Naive thymus-derived CD4-positive, alpha-beta T cell (primary cell): ENCODE measurements around the gene AGRN. TPM values are rescaled to one million over a fixed set of nuclear protein-coding genes. Genes with fewer than 3 reads are reported as not detected.
"Not testable (repeated sequence)": the region's sequence is repeated elsewhere in the genome, so short reads cannot be mapped to it uniquely, and the experiment has no call there.

Experiments
- ATAC-seq: fragments of 150-1000 bp; cut with Tn5 transposase; 2 replicates; pipeline ENCODE4 v1.10.0; 2021; ENCODE audit warnings: mild to moderate bottlenecking, moderate library complexity
- CTCF ChIA-PET: fragments of 350-600 bp; sonication (Branson Sonifier 250); formaldehyde crosslinking; loops from one replicate; lab custom pipeline; 2021; ENCODE audit warnings: antibody characterized with exemption; lab: Charles Lee
- POLR2A ChIA-PET: fragments of 350-600 bp; sonication (Branson Sonifier 250); formaldehyde crosslinking; loops from one replicate; lab custom pipeline; 2021; ENCODE audit warnings: antibody characterized with exemption, inconsistent platforms; lab: Charles Lee
- DNase-seq, 9 donors: peaks; one replicate each; pipeline versions ENCODE4 v3.0.0 to v3.0.0-alpha.2; 2020 to 2022; ENCODE audit warnings: mixed read lengths in 1 of 9
- H3K27ac ChIP-seq: one replicate; pipeline ENCODE4 v1.7.0; 2013; ENCODE audit warnings: mild to moderate bottlenecking, low read depth, low read length, moderate library complexity
- H3K27me3 ChIP-seq, 2 donors: one replicate each; pipeline ENCODE4 v1.7.0; 2013; ENCODE audit warnings: low read length in 2 of 2, mild to moderate bottlenecking in 2 of 2, moderate library complexity in 2 of 2; ENCODE audit not compliant: control insufficient read depth in 2 of 2, insufficient read depth in 2 of 2
- H3K36me3 ChIP-seq, 3 experiments: 1 replicate in 2 of 3; 2 replicates in 1 of 3; pipeline ENCODE4 v1.7.0; 2013; ENCODE audit warnings: low read length in 3 of 3, mild to moderate bottlenecking in 3 of 3, moderate library complexity in 1 of 3; ENCODE audit not compliant: insufficient read depth in 3 of 3, control insufficient read depth in 2 of 3
- H3K4me1 ChIP-seq, 2 donors: one replicate each; pipeline ENCODE4 v1.7.0; 2013; ENCODE audit warnings: low read length in 2 of 2, mild to moderate bottlenecking in 2 of 2, moderate library complexity in 1 of 2; ENCODE audit not compliant: control insufficient read depth in 2 of 2, insufficient read depth in 2 of 2
- H3K4me3 ChIP-seq: 2 replicates; pipeline ENCODE4 v1.7.0; 2013; ENCODE audit warnings: mild to moderate bottlenecking, low read length
- H3K9me3 ChIP-seq, 3 experiments: 1 replicate in 2 of 3; 2 replicates in 1 of 3; pipeline ENCODE4 v1.7.0; 2013; ENCODE audit warnings: low read length in 3 of 3; ENCODE audit not compliant: control insufficient read depth in 2 of 3
- H3K27ac Mint-ChIP-seq, 9 donors: one replicate each; pipeline ENCODE4 v1.8.0; 2020 to 2022; ENCODE audit warnings: mixed read lengths in 9 of 9, mild to moderate bottlenecking in 8 of 9, moderate library complexity in 5 of 9, inconsistent platforms in 2 of 9
- H3K27me3 Mint-ChIP-seq, 5 donors: one replicate each; pipeline ENCODE4 v1.8.0; 2021 to 2022; ENCODE audit warnings: mixed read lengths in 5 of 5, mild to moderate bottlenecking in 1 of 5
- H3K36me3 Mint-ChIP-seq, 5 donors: one replicate each; pipeline ENCODE4 v1.8.0; 2020 to 2022; ENCODE audit warnings: mixed read lengths in 5 of 5, mild to moderate bottlenecking in 3 of 5, inconsistent platforms in 1 of 5
- H3K4me1 Mint-ChIP-seq, 7 donors: one replicate each; pipeline ENCODE4 v1.8.0; 2020 to 2022; ENCODE audit warnings: mixed read lengths in 7 of 7, mild to moderate bottlenecking in 3 of 7, inconsistent platforms in 1 of 7
- H3K4me3 Mint-ChIP-seq, 10 donors: one replicate each; pipeline ENCODE4 v1.8.0; 2020 to 2022; ENCODE audit warnings: mild to moderate bottlenecking in 10 of 10, mixed read lengths in 10 of 10, moderate library complexity in 6 of 10, inconsistent platforms in 2 of 10
- H3K9me3 Mint-ChIP-seq, 11 donors: one replicate each; pipeline ENCODE4 v1.8.0; 2020 to 2022; ENCODE audit warnings: mixed read lengths in 11 of 11, mild to moderate bottlenecking in 4 of 11, inconsistent platforms in 1 of 11, moderate library complexity in 1 of 11
- intact Hi-C, 2 donors: fragments of 100-400 bp; cut with micrococcal nuclease; formaldehyde crosslinking; loops; one replicate each; pipeline ENCODE4 v1.15.1; 2023
- polyA plus RNA-seq, 2 donors: library from polyadenylated mRNA; unstranded; fragments of 300-500 nt; fragmentation: Illumina TruSeq; gene quantifications; one replicate each; pipeline ENCODE4 v1.2.3, GENCODE V29; 2021
- total RNA-seq, 6 experiments: library from RNA in 5 of 6; stranded (reverse) in 5 of 6; gene quantifications; 1 replicate in 5 of 6; 2 replicates in 1 of 6; pipeline ENCODE4 v1.2.3 and lab custom pipeline; 2021 to 2026

The AGRN gene
- total and polyA plus RNA-seq, 7 experiments from 2014 or later = 0.19 to 10.9 (median 2.7) TPM

GRCh38 chr1:984476-984814 is 35.5 kb upstream of the AGRN start:
- intact Hi-C loops = loop anchor here (1.0 to 5.0 kb wide), 5 partner anchors 17 to 308 kb away; no protein-coding TSS in a partner anchor
- Histone ChIP-seq H3K36me3 (no peaks in the 10 kb centered on the region), H3K4me1 (no peaks in the 10 kb centered on the region), H3K27me3 (no peaks in the 10 kb centered on the region), H3K9me3 (no peaks in the 10 kb centered on the region), H3K4me3 (no peak overlapping the region), H3K27ac (no peak overlapping the region)
- Mint-ChIP-seq H3K9me3 (peaks cover 0 to 7% (median 0%) of the 10 kb centered on the region in 11 donors), H3K36me3 (no peaks in the 10 kb centered on the region), H3K4me3 (no peak overlapping the region), H3K27ac (no peak overlapping the region), H3K4me1 (peaks cover 0 to 2% (median 0%) of the 10 kb centered on the region in 7 donors), H3K27me3 (peaks cover 7 to 43% (median 30%) of the 10 kb centered on the region in 5 donors)
- POLR2A ChIA-PET = no interaction called here
- ATAC-seq (no peak), DNase-seq (no peak)
- CTCF ChIA-PET = interaction anchor here (0.6 to 4.7 kb wide), 10 partner anchors 17 to 1039 kb away, joined by 3 to 38 read pairs (median 4); no protein-coding TSS in a partner anchor

GRCh38 chr1:985126-985525 is 34.8 kb upstream of the AGRN start:
- ATAC-seq = no peak
- H3K36me3 Mint-ChIP-seq = no peaks in the 10 kb centered on the region
- CTCF ChIA-PET = interaction anchor here (0.6 to 4.7 kb wide), 5 partner anchors 17 to 1038 kb away, joined by 3 to 38 read pairs (median 4); no protein-coding TSS in a partner anchor
- no peaks in the 10 kb centered on the region for H3K9me3 ChIP-seq
- no peak overlapping the region for H3K4me3 ChIP-seq
- no peaks in the 10 kb centered on the region for H3K4me1 ChIP-seq
- POLR2A ChIA-PET = no interaction called here
- H3K9me3 Mint-ChIP-seq = peaks cover 0 to 9% (median 0%) of the 10 kb centered on the region in 11 donors
- H3K27me3 ChIP-seq = no peaks in the 10 kb centered on the region
- DNase-seq = no peak
- H3K27ac Mint-ChIP-seq = no peak overlapping the region
- peaks cover 0 to 2% (median 0%) of the 10 kb centered on the region in 7 donors for H3K4me1 Mint-ChIP-seq
- peaks cover 8 to 48% (median 30%) of the 10 kb centered on the region in 5 donors for H3K27me3 Mint-ChIP-seq
- H3K36me3 ChIP-seq = no peaks in the 10 kb centered on the region
- H3K27ac ChIP-seq = no peak overlapping the region
- intact Hi-C loops = loop anchor here in 1 of 2 donors (2.0 kb wide), 1 partner anchor 308 kb away; no protein-coding TSS in a partner anchor
- H3K4me3 Mint-ChIP-seq = no peak overlapping the region

- CTCF ChIA-PET, H3K9me3 ChIP-seq, ATAC-seq, H3K36me3 Mint-ChIP-seq, DNase-seq, H3K27ac ChIP-seq, POLR2A ChIA-PET, H3K4me3 Mint-ChIP-seq, H3K4me1 Mint-ChIP-seq, H3K4me1 ChIP-seq, H3K4me3 ChIP-seq, H3K27me3 ChIP-seq, H3K36me3 ChIP-seq, intact Hi-C loops: not testable (repeated sequence)
- Mint-ChIP-seq H3K27me3 (peaks cover 7 to 55% (median 34%) of the 10 kb centered on the region in 5 donors), H3K9me3 (peaks cover 0 to 13% (median 6%) of the 10 kb centered on the region in 11 donors), H3K27ac (peak overlapping the region in 1 of 9 donors; percentile 59)
Measured at GRCh38 chr1:988061-988460, 31.9 kb upstream of the AGRN start.

- intact Hi-C loops, CTCF ChIA-PET: not testable (repeated sequence)
- peaks cover 6 to 59% (median 12%) of the 10 kb centered on the region in 5 donors for H3K27me3 Mint-ChIP-seq
Measured at GRCh38 chr1:991275-991674, 28.6 kb upstream of the AGRN start.

GRCh38 chr1:991895-992294 is 28.0 kb upstream of the AGRN start:
- Histone ChIP-seq H3K27ac (no peak overlapping the region), H3K36me3 (no peaks in the 10 kb centered on the region), H3K9me3 (peaks cover 0 to 3% (median 0%) of the 10 kb centered on the region in 3 experiments), H3K4me1 (no peaks in the 10 kb centered on the region), H3K4me3 (no peak overlapping the region), H3K27me3 (no peaks in the 10 kb centered on the region)
- no peak overlapping the region for H3K27ac Mint-ChIP-seq
- no peak overlapping the region for H3K4me3 Mint-ChIP-seq
- peaks cover 0 to 13% (median 6%) of the 10 kb centered on the region in 11 donors for H3K9me3 Mint-ChIP-seq
- H3K27me3 Mint-ChIP-seq = peaks cover 6 to 53% (median 14%) of the 10 kb centered on the region in 5 donors
- peaks cover 0 to 7% (median 0%) of the 10 kb centered on the region in 5 donors for H3K36me3 Mint-ChIP-seq
- ChIA-PET CTCF (interaction anchor here (0.8 kb wide), 1 partner anchor 9 kb away, joined by 3 read pairs; no protein-coding TSS in a partner anchor), POLR2A (interaction anchor here (0.6 kb wide), 1 partner anchor 53 kb away, joined by 3 read pairs; no protein-coding TSS in a partner anchor)
- intact Hi-C loops = no loop called here
- peaks cover 0 to 16% (median 9%) of the 10 kb centered on the region in 7 donors for H3K4me1 Mint-ChIP-seq
- ATAC-seq (no peak), DNase-seq (no peak)

More at GRCh38 chr1:991275-991674, 28.6 kb upstream of the AGRN start:
- not testable (repeated sequence) for H3K9me3 ChIP-seq, H3K36me3 ChIP-seq, H3K27me3 ChIP-seq, H3K4me3 Mint-ChIP-seq, H3K36me3 Mint-ChIP-seq, DNase-seq, H3K27ac Mint-ChIP-seq, H3K27ac ChIP-seq, H3K4me1 ChIP-seq, ATAC-seq, H3K4me3 ChIP-seq
- Mint-ChIP-seq H3K4me1 (peaks cover 0 to 15% (median 9%) of the 10 kb centered on the region in 7 donors), H3K9me3 (peaks cover 0 to 13% (median 6%) of the 10 kb centered on the region in 11 donors)
- POLR2A ChIA-PET = interaction anchor here (0.6 kb wide), 1 partner anchor 54 kb away, joined by 3 read pairs; no protein-coding TSS in a partner anchor

- Mint-ChIP-seq H3K4me1 (peaks cover 0 to 21% (median 12%) of the 10 kb centered on the region in 7 donors), H3K4me3 (no peak overlapping the region), H3K36me3 (peaks cover 0 to 7% (median 0%) of the 10 kb centered on the region in 5 donors), H3K27ac (no peak overlapping the region), H3K27me3 (peaks cover 6 to 56% (median 17%) of the 10 kb centered on the region in 5 donors), H3K9me3 (peaks cover 0 to 13% (median 6%) of the 10 kb centered on the region in 11 donors)
- Histone ChIP-seq H3K36me3 (no peaks in the 10 kb centered on the region), H3K4me1 (no peaks in the 10 kb centered on the region), H3K27me3 (no peaks in the 10 kb centered on the region), H3K4me3 (no peak overlapping the region), H3K9me3 (peaks cover 0 to 3% (median 0%) of the 10 kb centered on the region in 3 experiments), H3K27ac (no peak overlapping the region)
- DNase-seq (no peak), ATAC-seq (no peak)
- ChIA-PET CTCF (interaction anchor here (0.8 kb wide), 1 partner anchor 9 kb away, joined by 3 read pairs; no protein-coding TSS in a partner anchor), POLR2A (no interaction called here)
- intact Hi-C loops = no loop called here
Measured at GRCh38 chr1:992362-992761, 27.6 kb upstream of the AGRN start.
